ENCODE measurements around the gene GUCA2B.

The GUCA2B gene

DNA sequence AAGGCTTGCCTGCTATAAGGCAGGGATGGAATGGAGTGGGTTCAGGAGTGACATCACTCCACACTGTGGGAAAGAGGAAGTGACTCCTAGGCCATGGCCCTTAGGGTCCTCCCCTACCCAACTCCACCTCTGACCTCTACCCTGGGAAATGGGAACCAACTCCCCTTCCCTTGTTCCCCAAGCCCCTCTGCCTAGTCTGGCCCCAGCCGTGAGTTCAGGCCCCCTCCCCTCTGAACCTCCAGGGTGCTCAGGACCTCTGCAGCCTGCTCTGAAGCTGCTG, 15.1 kb downstream of the GUCA2B start:
- peak; percentile 58 to 79 for DNase-seq

DNA sequence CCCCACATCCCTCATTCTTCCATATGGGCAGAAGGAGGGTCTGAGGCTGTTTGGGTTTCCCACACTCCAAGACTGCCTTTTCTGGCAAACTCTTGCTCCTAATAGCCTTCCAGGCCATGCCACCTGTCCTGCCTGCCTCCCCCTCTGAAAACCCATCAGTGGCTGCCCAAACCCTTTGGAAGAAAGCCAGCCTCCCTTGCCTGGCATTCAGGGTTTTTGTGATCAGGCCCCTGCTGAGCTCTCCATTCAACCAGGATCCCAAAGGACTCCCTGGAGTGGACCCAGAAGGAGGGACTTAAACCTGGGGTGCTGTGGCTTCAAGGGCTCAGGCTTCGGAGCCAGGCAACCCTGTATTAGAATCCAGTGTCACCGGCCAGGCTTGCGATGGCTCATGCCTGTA, 15.6 kb downstream of the GUCA2B start:
- DNase-seq: no peak

DNA sequence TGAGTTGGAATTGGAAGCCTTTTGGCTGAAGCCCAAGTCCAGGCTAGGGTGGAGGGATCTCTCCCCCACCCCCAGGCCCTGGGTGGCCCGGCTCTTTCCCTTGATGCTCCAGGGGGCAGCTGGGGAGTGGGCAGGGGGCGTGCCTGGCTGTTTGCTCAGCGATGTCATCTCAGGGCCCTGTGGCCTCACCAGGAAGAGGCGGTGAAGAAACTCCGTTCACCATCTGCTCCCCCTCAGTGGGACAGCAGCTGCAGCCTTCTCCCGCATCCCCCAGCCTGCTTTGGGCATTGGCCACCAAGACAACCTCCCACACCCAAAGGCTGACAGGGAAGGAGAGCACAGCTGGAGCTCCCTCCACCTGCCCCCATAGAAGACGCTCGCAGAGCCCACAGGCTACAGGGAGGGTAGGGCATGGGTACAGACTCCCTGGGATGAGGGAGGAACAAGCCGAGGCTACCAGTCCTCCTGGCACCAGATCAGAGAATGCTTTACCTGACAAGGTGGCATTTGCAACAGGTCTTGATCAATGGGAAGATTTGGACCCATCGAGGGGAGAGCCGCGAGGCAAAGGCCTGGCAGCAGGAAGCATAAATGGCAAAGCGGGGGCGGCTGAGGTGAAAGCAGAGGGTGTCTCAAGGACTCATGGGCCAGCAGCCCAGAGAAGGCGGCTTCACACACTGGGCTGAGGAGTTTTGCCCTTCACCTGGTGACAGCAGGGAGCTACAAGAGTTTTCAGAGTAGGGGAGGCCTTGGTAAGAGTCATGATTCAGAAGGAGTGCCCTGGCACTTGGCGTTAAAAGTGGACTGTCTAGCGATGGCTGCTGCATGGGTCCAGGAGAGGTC, 17.8 kb downstream of the GUCA2B start:
- no peak for DNase-seq

DNA sequence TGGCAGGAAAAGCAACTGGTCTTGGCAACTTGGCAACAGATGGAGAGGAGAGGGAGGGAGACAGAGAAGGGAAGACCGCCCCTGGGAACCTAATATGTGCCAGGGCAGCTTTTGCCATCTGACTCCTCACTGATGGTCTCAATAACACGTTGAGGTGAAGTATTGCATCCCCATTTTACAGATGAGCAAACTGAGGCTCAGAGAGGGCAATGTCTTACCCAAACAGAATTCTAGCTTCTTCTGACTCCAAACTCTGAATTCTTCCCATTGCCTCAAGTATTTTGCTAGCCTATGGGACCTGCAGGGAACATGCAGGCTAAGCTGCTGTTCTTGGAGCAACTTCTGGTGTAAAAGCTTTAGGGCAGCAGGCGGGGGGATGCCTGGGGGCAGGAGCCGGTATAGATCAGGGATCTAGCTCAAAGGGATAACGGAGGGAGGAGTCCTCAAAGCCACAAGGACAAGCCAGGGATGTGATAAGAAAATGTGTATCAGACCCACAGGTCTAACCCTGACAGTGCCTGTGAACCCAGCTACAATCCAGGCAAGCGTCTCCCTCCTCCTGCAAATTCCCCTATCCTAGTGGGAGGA, 18.6 kb downstream of the GUCA2B start:
- DNase-seq: no peak

DNA sequence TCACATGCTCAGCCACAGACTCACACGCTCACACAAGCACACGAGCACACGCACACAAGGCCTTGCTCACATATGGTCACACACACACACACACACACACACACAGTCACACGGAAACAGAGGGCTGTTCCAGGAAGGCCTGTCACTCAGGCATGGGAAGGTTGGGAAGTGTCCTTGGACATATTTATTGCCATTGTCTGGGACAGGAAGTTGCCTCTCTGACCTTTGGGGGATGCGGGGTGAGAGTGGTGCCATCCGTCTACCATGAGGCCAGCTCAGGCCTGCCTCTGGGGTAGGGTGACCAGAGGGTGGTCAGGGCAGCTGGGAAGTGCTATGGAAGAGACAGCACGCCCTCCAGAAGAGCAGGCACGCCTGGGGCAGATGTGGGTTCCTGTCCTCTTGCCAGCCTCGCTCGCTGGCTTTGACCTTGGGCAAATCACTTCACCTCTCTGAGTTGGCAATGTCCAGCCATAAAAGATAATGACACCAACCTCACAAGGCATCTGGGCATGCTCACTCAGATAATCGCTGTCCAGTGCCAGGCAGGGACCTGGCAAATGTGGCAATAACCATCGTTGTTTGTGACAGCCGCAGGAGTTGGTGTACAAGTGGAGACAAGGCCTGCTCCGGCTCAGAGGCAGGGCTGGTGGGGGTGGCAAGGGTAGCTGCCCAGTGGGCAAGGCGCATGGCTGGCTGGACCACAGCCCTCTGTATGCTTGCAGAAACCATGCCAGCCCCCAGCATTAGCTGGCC, 19.3 kb downstream of the GUCA2B start:
- DNase-seq: no peak

DNA sequence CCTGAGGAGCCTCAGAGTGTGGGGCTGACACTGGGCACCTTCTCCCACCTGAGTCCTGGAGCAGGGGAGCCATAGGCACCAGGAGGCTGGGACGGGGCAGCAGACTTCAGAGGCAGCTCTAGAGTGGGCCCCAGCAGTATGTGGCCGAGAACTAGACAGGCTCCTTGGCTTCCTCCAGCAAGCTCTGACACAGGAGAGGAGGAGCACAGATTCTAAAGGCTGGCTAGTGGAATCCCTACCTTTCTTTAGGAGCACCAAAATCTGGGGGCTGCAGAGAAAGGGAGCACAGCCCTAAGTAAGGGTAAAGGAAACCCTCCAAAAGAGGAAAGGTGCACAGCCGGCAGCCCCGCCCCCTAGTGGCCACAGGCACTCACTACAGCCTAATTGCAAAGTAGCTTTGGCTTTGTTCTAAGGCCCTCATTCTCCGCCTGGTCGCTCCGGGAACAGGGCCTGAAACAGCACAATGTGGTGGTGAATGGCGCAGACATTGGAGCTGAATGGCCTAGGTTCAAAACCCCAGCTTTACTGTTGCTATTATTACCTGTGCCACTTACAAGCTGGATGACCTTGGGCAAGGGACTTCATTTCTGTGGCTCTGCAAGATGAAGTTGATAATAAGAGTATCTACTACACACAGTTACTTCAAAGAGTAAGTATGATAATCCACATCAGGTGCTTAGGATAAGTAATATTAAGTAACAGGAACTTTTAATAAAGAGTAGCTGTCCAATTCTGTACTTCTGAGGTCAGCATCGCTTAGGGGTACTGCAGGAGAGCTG, 20.1 kb downstream of the GUCA2B start:
- DNase-seq: peak in 1 of 2 donors; percentile 74

DNA sequence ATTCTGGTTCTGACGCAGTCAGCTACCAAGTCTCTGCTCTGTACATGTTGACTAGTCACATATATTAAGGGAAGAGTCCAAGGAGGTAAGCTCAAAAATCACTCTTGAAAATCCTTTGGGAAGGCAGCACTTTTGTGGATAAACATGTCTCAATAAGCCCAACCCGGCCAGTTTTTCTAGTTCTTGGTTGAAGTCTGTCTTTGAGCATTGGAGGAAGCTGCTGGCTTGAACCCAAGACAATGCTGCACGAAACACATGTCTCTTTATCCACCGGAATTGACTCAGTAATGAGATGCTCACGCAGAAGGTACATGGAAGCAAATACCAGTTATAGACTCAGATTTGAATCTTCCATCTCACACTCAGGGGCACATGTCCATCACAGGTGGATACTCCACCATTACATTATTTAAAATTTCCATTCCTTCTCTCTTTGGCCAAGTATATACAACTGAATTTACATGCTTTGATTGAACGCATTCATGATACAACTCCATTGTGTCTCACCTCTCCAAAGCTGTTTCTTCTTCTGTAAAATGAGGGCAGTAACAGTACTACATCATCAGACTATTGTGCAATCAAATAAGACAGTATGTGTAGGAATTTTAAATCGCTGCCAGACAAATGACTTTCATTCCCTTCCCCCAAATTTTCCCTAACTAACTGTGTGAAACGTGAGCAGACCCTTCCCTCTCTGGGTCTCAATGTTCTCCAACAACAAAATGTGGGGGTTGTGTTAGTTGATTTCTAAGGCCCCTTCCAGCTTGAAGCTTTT, 20.9 kb downstream of the GUCA2B start:
- DNase-seq: no peak

DNA sequence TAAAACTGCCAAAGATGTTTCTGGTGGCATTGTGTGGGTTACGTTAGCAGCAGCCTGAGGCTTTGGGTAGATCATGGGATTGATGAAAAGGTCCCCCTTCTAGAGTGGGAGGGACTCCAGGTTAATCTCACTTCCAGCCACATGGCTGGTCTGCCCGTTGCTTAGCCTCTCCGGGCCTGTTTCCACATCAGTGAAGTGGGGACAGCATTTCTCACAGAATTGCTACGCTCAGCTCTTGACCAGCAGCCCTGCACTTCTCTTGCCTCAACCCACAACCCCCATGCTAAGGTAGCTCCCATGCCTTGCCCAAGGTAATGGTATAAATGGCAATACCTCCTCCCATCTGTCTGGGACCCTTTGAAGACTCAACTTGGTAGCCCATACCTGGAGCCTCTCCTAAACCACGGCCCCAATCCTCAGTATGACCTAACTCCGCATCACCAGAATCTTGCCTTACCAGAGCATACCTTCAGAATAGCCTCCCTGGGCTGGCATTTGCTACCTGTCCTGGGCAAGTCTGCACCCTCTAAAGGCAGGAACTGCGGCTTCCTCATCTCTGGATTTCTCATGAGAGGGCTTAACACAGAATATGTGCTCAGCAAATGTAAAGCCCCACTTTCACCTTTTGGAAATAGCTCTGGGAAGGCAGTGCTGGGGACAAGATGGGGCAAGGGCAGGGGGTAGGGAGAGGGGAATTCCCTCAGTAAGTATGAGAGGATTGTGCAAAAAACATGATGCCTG, 22.3 kb downstream of the GUCA2B start:
- no peak for DNase-seq

DNA sequence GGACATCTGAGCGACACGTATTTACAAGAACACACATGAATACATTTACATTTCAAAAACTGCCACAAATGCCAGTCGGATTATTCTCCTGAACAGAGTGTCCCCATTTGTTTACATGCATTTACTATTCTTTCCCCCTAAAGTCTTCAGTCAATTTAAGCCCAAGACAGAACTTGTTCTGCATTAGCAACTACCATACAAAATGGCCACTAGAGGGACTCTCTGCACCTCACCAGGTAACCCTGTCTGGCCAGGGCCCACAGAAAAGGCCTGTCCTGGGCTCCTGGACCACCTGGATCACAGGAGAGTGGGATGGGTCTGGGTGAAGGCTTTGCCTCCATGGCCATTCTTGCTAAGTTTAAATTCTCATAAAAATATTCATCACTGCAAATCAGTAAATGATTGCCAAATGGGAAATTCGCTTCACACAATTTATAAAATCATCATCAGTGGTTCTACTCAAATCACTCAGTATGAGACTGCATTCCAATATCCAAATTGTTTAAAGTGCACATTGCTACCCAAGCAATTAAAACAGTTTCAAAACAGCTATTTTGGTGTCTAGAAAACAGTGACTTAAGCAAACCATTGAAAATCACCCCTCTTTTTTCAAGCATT, 23.8 kb downstream of the GUCA2B start:
- DNase-seq: peak in 1 of 2 donors; percentile 27

DNA sequence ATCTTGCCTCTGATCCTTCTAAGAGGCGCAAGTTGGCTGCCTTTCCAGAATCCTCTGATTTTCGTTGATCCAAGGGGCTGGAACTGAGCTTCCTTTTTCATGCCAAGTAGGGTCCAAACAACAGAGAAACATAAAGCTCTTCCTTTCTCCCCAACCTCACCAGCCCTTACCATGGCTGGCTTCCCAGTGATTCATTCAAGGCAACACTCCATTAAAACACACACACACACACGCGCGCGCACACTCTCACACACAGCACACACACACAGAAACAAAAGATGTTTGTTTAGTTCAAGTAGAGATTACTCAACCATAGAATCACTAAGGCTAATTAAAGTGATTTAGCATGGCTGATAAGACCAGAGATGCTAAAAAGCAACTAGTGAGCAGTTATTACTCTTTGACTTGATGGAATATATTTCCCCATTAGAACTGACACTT, 24.4 kb downstream of the GUCA2B start:
- no peak for DNase-seq

DNA sequence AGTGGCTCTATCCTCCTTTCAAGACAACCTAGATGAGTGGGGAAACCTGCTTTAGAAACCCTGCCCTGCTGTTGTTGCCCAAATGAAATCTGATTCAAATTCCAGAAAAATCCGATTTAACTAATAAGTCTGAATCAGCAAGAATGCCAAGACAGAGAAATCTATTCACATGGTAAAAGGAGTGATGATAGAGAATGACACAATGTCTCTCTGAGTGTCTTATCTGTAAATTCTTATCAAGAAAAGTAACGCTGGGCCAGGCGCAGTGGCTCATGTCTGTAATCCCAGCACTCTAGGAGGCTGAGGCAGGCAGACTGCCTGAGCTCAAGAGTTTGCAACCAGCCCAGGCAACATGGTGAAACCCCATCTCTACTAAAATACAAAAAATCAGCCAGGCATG, 25.0 kb downstream of the GUCA2B start:
- DNase-seq: no peak

DNA sequence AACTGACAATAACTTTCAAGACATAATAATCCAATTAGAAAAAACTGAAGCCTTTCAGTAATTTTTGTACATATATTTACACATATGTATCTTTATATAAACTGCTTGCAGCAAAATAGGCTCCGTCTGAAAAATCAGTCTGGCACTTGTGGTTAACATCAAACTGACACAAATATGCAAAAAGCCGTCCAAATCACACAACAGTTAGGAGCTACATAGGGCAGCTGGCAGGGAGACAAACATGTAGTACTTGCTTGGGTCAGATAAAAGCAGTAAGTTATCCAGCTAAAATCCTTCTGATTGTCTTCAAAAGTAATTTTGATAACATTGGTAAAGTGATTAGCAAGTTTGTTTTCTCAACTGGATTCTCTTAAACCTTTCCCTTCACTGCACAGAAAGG, 26.1 kb downstream of the GUCA2B start:
- no peak for DNase-seq

DNA sequence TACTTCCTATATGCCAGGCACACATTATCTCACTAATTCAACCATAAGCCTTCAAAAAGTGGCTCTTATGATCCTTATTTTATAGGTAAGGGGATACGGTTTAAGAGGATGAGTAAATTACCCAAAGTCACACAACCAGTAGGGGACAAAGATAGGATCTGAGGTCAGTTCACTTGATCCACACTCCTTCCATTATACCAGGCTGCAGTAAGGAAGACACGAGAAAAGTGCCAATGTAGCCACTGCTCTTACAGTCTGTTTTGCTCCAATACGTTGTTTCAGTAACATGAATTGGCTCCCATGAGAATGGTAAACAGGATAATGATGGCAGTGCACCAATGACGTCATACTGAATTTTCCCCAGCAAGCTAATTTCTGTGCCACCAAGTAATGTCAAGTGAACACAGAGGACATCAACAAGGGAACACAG, 26.7 kb downstream of the GUCA2B start:
- DNase-seq: no peak

DNA sequence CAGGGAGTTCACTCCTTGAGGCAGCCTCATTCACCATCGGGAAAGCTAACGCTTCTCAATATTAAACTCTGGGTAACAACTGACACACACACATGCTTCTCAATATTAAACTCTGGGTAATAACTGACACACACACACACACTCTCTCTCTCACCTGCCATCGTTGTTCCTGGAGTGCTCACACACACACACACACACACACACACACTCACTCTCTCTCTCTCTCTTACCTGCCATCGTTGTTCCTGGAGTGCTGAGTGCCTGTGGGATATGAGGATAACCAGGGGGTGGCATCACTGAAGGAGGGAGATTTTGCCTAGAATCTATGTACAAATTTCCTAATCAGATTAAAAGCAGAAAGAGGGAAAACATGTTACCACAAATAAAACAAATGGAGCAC, 28.5 kb downstream of the GUCA2B start:
- no peak for DNase-seq

DNA sequence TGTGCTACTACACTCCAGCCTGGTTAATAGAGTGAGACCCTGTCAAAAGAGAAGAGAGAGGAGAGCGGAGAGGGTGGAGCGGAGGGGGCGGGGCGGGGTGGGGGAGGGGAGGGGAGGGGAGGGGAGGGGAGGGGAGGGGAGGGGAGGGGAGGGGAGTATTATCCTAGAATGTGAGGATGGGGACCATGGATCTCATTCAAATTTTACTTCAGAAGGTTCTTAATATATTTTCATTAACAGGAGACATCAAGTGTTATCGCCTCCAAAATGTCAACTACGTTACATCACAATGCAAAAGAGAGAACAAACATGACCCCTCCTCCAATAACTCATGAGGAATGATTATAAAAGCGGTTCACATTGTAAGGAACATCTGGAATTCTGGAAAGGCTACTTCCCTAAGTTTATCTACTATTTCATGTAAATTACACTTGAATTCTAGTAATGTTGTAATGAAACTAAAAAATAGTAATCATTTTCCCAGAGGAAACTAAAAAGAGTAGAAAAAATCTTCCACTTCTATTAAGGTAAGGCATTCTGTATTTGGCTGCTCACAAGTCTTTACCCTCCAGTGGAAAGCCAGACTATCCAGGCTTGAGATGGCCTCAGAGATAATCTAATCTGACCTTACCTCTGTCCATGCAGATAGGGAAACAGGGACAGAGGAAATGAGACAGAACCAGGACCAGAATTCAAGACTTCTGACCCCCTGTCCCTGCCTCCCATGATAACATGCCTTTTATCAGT, 30.2 kb downstream of the GUCA2B start:
- DNase-seq: no peak

DNA sequence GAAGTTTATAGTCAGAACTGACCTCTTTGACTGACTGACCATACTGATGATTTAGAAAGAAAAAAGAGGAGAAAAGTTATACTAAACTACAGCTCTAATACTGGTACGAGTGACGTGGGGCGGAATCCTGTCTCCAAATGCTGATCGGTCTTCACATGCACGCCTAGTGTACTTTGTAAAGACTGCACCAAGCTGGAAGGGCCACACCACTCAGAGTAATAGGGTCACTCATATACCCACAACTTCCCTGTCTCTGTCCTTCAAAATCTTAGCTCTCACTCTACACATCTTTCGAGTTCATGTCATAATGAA, 30.7 kb downstream of the GUCA2B start:
- no peak for DNase-seq

DNA sequence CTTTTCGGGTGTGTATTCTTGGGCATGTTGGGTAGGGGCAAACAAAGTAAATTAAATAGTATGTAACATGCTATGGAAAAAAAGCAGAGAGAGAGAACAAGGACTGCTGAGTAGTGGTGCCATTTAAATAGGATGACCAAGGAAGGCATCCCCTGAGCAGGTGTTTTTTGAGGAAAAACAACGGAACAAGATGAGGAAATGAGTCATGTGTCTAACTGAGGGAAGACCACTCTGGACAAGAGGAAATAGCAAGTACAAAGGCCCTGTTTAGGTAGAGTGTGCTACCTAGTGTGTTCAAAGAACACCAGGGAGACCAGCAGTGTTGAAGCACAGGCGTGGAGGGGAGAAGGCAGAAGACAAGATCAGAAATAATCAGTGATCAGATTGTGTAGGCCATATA, 31.4 kb downstream of the GUCA2B start:
- no peak for DNase-seq

DNA sequence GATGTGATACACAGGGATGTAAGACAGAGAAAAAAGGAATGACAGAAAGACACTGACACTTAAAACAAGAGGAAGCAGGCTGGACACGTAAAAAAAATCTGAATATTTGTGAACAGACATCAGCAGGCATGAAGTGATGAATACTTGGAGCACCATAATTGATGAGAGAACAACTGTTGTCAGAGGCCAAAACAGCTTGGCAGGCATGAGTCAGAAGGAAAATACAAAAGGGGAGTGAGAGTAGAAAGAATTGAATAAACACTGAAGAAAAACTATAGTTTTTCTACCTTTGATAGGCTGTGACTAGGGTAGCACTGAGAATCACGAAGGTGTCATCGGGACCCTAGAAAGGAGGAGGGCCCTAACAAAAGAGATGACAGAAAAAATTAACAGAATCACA, 32.9 kb downstream of the GUCA2B start:
- DNase-seq: no peak

DNA sequence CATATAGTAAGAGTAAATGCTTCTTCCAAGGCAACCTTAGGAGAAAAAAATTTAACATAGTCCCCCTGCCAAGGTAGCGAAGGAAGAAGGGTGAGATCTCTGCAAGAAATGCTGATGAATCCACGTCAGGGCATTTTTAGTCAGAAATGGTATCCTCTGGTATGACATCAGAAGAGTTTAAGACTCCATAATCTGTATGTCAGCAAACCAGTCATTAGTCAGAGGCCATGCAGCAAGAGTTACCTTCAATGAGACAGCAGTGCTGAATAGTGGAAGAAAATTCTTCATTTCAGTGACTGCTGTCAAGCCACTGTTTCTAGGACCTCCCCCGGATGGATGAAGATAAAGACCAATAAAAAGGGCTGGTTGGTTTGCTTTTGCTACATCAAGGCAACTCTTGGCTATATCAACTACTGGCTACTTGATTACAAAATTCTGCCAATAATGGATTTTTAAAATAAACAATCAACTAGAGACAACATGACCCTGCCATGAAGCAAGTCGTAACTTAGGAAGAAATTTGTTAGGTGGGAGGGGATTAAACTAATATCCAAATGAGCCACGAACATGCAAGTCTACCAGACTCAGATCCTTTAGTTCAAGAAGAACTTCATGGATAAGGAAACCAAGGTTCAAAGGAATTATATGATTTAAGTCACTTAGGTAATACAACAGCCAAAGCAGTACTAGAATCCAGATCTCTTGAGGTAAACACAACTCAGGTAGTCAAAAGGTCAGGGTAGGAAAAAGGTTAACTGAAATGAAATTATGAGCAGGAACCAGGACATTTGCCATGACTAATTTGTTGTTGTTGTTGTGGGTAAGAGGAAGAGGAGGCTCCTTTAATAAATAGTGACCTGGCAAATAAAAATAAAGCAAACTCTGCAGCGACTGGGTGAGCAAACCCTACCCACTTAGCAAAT, 37.0 kb downstream of the GUCA2B start:
- DNase-seq: no peak

DNA sequence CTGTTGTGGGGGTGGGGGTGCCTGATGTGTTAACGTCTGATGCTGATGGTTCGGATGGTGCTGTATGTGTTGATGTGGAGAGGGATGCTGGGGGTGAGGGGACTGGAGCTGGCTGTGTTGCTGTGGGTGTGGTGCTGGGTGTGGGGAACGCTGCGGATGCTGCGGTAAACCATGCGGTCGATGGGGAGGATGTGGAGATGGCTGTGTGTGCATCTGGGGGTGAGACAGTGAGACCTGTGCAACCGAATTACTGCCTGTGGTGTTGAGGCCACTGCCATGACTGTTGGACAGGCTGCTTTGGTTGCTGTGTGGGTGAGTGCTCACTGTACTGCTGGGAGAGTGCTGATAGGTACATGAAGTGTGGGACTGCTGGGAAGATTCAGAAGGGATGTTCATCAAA, 38.1 kb downstream of the GUCA2B start:
- DNase-seq: no peak

Measured in inflammatory macrophage treated with lipopolysaccharide for 1 hour (primary cell).